ENCODE results near the gene EFNA5.

EFNA5 gene

GRCh38 chr5:107598958-107599357 is 71.8 kb downstream of the EFNA5 start:
- Histone ChIP-seq H2BK5ac (ENCODE audit: low read length) (no peak overlapping the region), H4K8ac (ENCODE audit: low read depth, low read length) (no peak overlapping the region), H3K4me2 (ENCODE audit: low read length) (no peak overlapping the region), H3K23ac (ENCODE audit: low read length) (no peak overlapping the region), H3K9ac (ENCODE audit: low read length) (no peak overlapping the region), H3K36me3 (ENCODE audit: control insufficient read depth, insufficient read depth, low read length) (no peaks in the 10 kb centered on the region), H3K27ac (ENCODE audit: low read depth, low read length) (no peak overlapping the region), H2BK120ac (ENCODE audit: low read depth, low read length) (no peak overlapping the region), H3K79me2 (ENCODE audit: control insufficient read depth, insufficient read depth, low read length) (no peaks in the 10 kb centered on the region), H3K4me1 (ENCODE audit: control insufficient read depth, low read depth, low read length) (peaks cover 2% of the 10 kb centered on the region), H3K18ac (ENCODE audit: low read length) (no peak overlapping the region), H4K5ac (ENCODE audit: low read length) (no peak overlapping the region), H2BK15ac (replicated peaks; ENCODE audit: low read depth) (no peak overlapping the region), H3K4me3 (ENCODE audit: low read length) (no peak overlapping the region), H3K27me3 (ENCODE audit: insufficient read depth, low read length, poor library complexity) (no peaks in the 10 kb centered on the region), H3K56ac (ENCODE audit: low read length) (no peak overlapping the region), H3K4ac (ENCODE audit: low read depth, low read length) (no peak overlapping the region), H3K79me1 (ENCODE audit: low read length) (peaks cover 3% of the 10 kb centered on the region), H2AK5ac (ENCODE audit: low read length) (no peak overlapping the region)
- no CpG with 5 or more reads among the region's 4 CpGs for WGBS (ENCODE audit: extremely low coverage, insufficient coverage, low lambda C conversion rate)
- no peak for DNase-seq

- no peak overlapping the region for H2AK5ac ChIP-seq (ENCODE audit: low read length)
- no peak overlapping the region for H4K5ac ChIP-seq (ENCODE audit: low read length)
- H2BK5ac ChIP-seq (ENCODE audit: low read length), result no peak overlapping the region
- 100% methylated on average over 1 of the region's 3 CpGs for WGBS (ENCODE audit: extremely low coverage, insufficient coverage, low lambda C conversion rate)
- H3K36me3 ChIP-seq (ENCODE audit: control insufficient read depth, insufficient read depth, low read length), result no peaks in the 10 kb centered on the region
- H3K4ac ChIP-seq (ENCODE audit: low read depth, low read length), result no peak overlapping the region
- H3K4me1 ChIP-seq (ENCODE audit: control insufficient read depth, low read depth, low read length), result no peaks in the 10 kb centered on the region
- no peaks in the 10 kb centered on the region for H3K79me2 ChIP-seq (ENCODE audit: control insufficient read depth, insufficient read depth, low read length)
- no peak overlapping the region for H3K4me2 ChIP-seq (ENCODE audit: low read length)
- H3K56ac ChIP-seq (ENCODE audit: low read length), result no peak overlapping the region
- H3K9ac ChIP-seq (ENCODE audit: low read length), result no peak overlapping the region
- H3K18ac ChIP-seq (ENCODE audit: low read length), result no peak overlapping the region
- no peak overlapping the region for H4K8ac ChIP-seq (ENCODE audit: low read depth, low read length)
- H2BK120ac ChIP-seq (ENCODE audit: low read depth, low read length), result no peak overlapping the region
- H3K27ac ChIP-seq (ENCODE audit: low read depth, low read length), result no peak overlapping the region
- H3K4me3 ChIP-seq (ENCODE audit: low read length), result no peak overlapping the region
- H3K79me1 ChIP-seq (ENCODE audit: low read length), result peaks cover 3% of the 10 kb centered on the region
- DNase-seq, result no peak
- H2BK15ac ChIP-seq (replicated peaks; ENCODE audit: low read depth), result no peak overlapping the region
- no peak overlapping the region for H3K23ac ChIP-seq (ENCODE audit: low read length)
- no peaks in the 10 kb centered on the region for H3K27me3 ChIP-seq (ENCODE audit: insufficient read depth, low read length, poor library complexity)
These were observed 72.9 kb downstream of the EFNA5 start for GRCh38 chr5:107597803-107598202.

GRCh38 chr5:107597247-107597646 is 73.5 kb downstream of the EFNA5 start:
- Histone ChIP-seq H3K56ac (ENCODE audit: low read length) (no peak overlapping the region), H2BK5ac (ENCODE audit: low read length) (no peak overlapping the region), H3K18ac (ENCODE audit: low read length) (no peak overlapping the region), H3K36me3 (ENCODE audit: control insufficient read depth, insufficient read depth, low read length) (no peaks in the 10 kb centered on the region), H4K8ac (ENCODE audit: low read depth, low read length) (no peak overlapping the region), H3K4me1 (ENCODE audit: control insufficient read depth, low read depth, low read length) (no peaks in the 10 kb centered on the region), H2AK5ac (ENCODE audit: low read length) (no peak overlapping the region), H3K79me2 (ENCODE audit: control insufficient read depth, insufficient read depth, low read length) (no peaks in the 10 kb centered on the region), H2BK15ac (replicated peaks; ENCODE audit: low read depth) (no peak overlapping the region), H3K79me1 (ENCODE audit: low read length) (peaks cover 3% of the 10 kb centered on the region), H3K4ac (ENCODE audit: low read depth, low read length) (no peak overlapping the region), H3K4me2 (ENCODE audit: low read length) (no peak overlapping the region), H3K23ac (ENCODE audit: low read length) (no peak overlapping the region), H3K27ac (ENCODE audit: low read depth, low read length) (no peak overlapping the region), H2BK120ac (ENCODE audit: low read depth, low read length) (no peak overlapping the region), H4K5ac (ENCODE audit: low read length) (no peak overlapping the region), H3K4me3 (ENCODE audit: low read length) (no peak overlapping the region), H3K27me3 (ENCODE audit: insufficient read depth, low read length, poor library complexity) (no peaks in the 10 kb centered on the region), H3K9ac (ENCODE audit: low read length) (no peak overlapping the region)
- no peak for DNase-seq
- no CpG with 5 or more reads among the region's 3 CpGs for WGBS (ENCODE audit: extremely low coverage, insufficient coverage, low lambda C conversion rate)

GRCh38 chr5:107594253-107595045 is 76.3 kb downstream of the EFNA5 start:
- no peak overlapping the region for H4K5ac ChIP-seq (ENCODE audit: low read length)
- no peaks in the 10 kb centered on the region for H3K36me3 ChIP-seq (ENCODE audit: control insufficient read depth, insufficient read depth, low read length)
- H3K4me3 ChIP-seq (ENCODE audit: low read length), result no peak overlapping the region
- DNase-seq, result no peak
- no peaks in the 10 kb centered on the region for H3K79me2 ChIP-seq (ENCODE audit: control insufficient read depth, insufficient read depth, low read length)
- no peak overlapping the region for H2BK5ac ChIP-seq (ENCODE audit: low read length)
- no peak overlapping the region for H3K27ac ChIP-seq (ENCODE audit: low read depth, low read length)
- H3K4ac ChIP-seq (ENCODE audit: low read depth, low read length), result no peak overlapping the region
- H2BK15ac ChIP-seq (replicated peaks; ENCODE audit: low read depth), result no peak overlapping the region
- H4K8ac ChIP-seq (ENCODE audit: low read depth, low read length), result no peak overlapping the region
- H3K79me1 ChIP-seq (ENCODE audit: low read length), result peaks cover 6% of the 10 kb centered on the region
- H3K18ac ChIP-seq (ENCODE audit: low read length), result no peak overlapping the region
- peaks cover 2% of the 10 kb centered on the region for H3K4me1 ChIP-seq (ENCODE audit: control insufficient read depth, low read depth, low read length)
- H3K27me3 ChIP-seq (ENCODE audit: insufficient read depth, low read length, poor library complexity), result no peaks in the 10 kb centered on the region
- WGBS (ENCODE audit: extremely low coverage, insufficient coverage, low lambda C conversion rate), result no CpG with 5 or more reads among the region's 4 CpGs
- no peak overlapping the region for H3K9ac ChIP-seq (ENCODE audit: low read length)
- H3K23ac ChIP-seq (ENCODE audit: low read length), result no peak overlapping the region
- no peak overlapping the region for H3K56ac ChIP-seq (ENCODE audit: low read length)
- no peak overlapping the region for H2BK120ac ChIP-seq (ENCODE audit: low read depth, low read length)
- no peak overlapping the region for H2AK5ac ChIP-seq (ENCODE audit: low read length)
- no peak overlapping the region for H3K4me2 ChIP-seq (ENCODE audit: low read length)

- Histone ChIP-seq H3K27me3 (ENCODE audit: insufficient read depth, low read length, poor library complexity) (no peaks in the 10 kb centered on the region), H4K5ac (ENCODE audit: low read length) (no peak overlapping the region), H3K27ac (ENCODE audit: low read depth, low read length) (no peak overlapping the region), H2BK120ac (ENCODE audit: low read depth, low read length) (no peak overlapping the region), H4K8ac (ENCODE audit: low read depth, low read length) (no peak overlapping the region), H3K9ac (ENCODE audit: low read length) (no peak overlapping the region), H3K4me3 (ENCODE audit: low read length) (no peak overlapping the region), H3K79me2 (ENCODE audit: control insufficient read depth, insufficient read depth, low read length) (peaks cover 2% of the 10 kb centered on the region), H3K4me2 (ENCODE audit: low read length) (no peak overlapping the region), H3K23ac (ENCODE audit: low read length) (no peak overlapping the region), H2BK5ac (ENCODE audit: low read length) (no peak overlapping the region), H3K4me1 (ENCODE audit: control insufficient read depth, low read depth, low read length) (peaks cover 2% of the 10 kb centered on the region), H3K18ac (ENCODE audit: low read length) (no peak overlapping the region), H3K36me3 (ENCODE audit: control insufficient read depth, insufficient read depth, low read length) (no peaks in the 10 kb centered on the region), H3K4ac (ENCODE audit: low read depth, low read length) (no peak overlapping the region), H2AK5ac (ENCODE audit: low read length) (no peak overlapping the region), H2BK15ac (replicated peaks; ENCODE audit: low read depth) (no peak overlapping the region), H3K56ac (ENCODE audit: low read length) (no peak overlapping the region), H3K79me1 (ENCODE audit: low read length) (peaks cover 10% of the 10 kb centered on the region)
- WGBS (ENCODE audit: extremely low coverage, insufficient coverage, low lambda C conversion rate), result no CpG with 5 or more reads among the region's 3 CpGs
- DNase-seq, result no peak
These were observed 77.7 kb downstream of the EFNA5 start for GRCh38 chr5:107593009-107593408.

- Histone ChIP-seq H4K8ac (ENCODE audit: low read depth, low read length) (no peak overlapping the region), H3K23ac (ENCODE audit: low read length) (no peak overlapping the region), H3K4ac (ENCODE audit: low read depth, low read length) (no peak overlapping the region), H3K79me2 (ENCODE audit: control insufficient read depth, insufficient read depth, low read length) (peaks cover 2% of the 10 kb centered on the region), H3K79me1 (ENCODE audit: low read length) (peaks cover 10% of the 10 kb centered on the region), H2BK15ac (replicated peaks; ENCODE audit: low read depth) (no peak overlapping the region), H3K9ac (ENCODE audit: low read length) (no peak overlapping the region), H2BK120ac (ENCODE audit: low read depth, low read length) (no peak overlapping the region), H4K5ac (ENCODE audit: low read length) (no peak overlapping the region), H3K36me3 (ENCODE audit: control insufficient read depth, insufficient read depth, low read length) (no peaks in the 10 kb centered on the region), H3K4me2 (ENCODE audit: low read length) (no peak overlapping the region), H3K18ac (ENCODE audit: low read length) (no peak overlapping the region), H2BK5ac (ENCODE audit: low read length) (no peak overlapping the region), H3K4me3 (ENCODE audit: low read length) (no peak overlapping the region), H3K27ac (ENCODE audit: low read depth, low read length) (no peak overlapping the region), H3K4me1 (ENCODE audit: control insufficient read depth, low read depth, low read length) (peaks cover 2% of the 10 kb centered on the region), H3K56ac (ENCODE audit: low read length) (no peak overlapping the region), H2AK5ac (ENCODE audit: low read length) (no peak overlapping the region), H3K27me3 (ENCODE audit: insufficient read depth, low read length, poor library complexity) (no peaks in the 10 kb centered on the region)
- DNase-seq, result no peak
- WGBS (ENCODE audit: extremely low coverage, insufficient coverage, low lambda C conversion rate), result no CpG with 5 or more reads among the region's 7 CpGs
These were observed 78.2 kb downstream of the EFNA5 start for GRCh38 chr5:107592515-107592914.

Data from mesendoderm (in vitro differentiated cells).